NCI-H748 (cell line): ENCODE measurements around the gene SDC4.
"Not testable (repeated sequence)": the region's sequence is repeated elsewhere in the genome, so short reads cannot be mapped to it uniquely, and the experiment has no call there.

ENCODE experiments used
- DNase-seq: peaks from one replicate; lab custom pipeline; 2025; ENCODE audit not compliant: unreplicated experiment; lab: John Stamatoyannopoulos, UW

Gene SDC4

DNA sequence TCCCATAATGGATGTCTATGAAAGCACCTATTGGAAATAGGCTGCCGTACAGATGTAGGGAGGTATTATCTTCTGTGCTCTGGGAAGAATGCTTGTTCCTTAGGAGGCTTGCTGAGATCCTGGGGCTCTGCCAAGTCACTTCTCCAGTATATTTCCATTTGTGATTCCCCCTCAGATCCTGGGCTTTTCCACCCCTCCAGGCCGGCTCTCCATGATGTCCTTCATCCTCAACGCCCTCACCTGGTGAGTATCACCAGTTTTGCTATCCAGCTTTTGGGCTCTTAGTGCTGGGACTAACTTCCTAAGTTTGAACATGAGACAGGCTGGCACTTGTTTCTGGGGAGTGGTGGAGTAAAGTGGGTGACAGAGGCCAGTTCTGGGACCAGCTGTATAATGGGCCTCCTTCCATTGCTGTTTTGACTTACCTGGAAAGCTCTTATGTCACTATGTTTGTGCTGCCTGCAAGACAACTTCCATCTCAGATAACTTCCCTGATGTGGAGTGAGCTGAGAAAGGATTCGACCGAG, 17.3 kb upstream of the SDC4 start:
- peak; percentile 6 for DNase-seq

DNA sequence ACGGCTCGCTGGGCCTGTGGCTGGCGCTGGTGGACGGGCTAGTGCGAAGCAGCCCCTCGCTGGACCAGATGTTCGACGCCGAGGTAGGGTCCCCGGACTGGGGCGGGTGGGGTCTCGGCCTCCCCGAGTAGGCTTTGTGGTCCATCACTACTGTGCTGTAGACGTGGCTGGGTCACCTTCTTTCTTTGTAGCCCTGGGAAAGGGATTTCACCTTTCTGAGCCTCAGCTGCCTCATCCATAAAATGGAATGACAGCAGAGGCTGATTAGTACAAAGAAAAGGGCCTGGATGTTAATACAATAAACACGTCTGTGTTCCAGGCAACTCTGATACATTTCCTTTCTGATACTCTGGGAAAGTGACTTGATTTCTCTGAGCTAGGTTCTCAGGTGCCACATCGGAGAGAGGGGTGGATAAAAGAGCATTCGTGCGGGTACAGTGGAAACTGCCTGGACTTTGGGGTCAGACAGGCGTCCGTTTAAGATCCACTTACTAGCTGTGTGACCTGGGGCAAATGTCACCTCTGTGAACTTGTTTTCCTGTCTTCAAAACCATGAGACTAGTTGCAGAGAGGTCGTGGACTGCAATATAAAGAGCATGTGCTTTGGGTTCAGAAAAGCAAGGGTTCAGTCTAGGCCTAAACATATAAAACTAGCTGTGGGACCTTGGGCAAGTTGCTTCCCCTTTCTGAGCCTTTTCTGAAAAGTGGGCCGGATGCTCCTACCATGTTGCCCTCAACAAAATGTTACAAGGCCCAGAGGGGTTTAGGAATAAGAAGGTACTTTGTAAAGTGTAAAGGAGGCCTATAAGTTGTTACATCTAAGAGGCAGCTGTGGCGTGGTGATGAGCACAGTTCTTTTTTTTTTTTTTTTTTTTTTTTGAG, 15.6 kb upstream of the SDC4 start:
- no peak for DNase-seq

DNA sequence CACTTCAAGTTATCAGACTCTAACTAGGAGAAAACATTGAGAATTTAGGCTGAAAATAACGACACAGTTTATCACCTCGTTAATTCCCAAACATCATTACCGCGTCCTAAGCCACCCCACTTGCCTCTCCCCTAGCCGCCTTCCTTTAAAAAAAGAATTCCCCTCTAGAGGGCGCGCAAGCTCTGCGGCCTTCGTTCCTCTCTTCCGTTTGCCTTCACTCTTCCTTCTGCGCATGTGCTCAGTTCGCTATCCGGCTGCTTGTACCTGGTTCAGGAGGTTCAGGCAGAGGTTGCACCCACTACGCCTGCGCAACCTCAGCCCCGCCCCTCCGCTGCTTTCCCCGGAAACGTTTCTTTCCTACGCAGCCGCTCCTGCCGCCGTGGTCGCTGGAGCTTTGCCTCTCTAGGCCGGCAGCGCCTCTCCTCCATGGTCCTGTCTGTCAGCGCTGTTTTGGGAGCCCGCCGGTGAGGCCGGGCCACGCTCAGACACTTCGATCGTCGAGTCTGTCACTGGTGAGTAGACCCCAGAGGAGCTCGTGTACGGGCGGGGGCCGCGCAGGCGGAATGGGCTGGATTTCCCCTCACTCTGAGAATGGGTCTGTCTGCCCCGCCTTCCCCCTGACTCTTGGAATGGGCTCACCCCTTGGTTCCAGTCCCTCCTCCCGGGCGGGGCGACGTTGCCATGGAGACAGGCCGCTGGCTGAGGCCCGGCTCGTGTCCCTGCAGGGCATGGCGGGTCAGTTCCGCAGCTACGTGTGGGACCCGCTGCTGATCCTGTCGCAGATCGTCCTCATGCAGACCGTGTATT, 14.8 kb upstream of the SDC4 start, which contains the start of gene SYS1:
SYS1 (plus strand) TSS at position 353 of the 807 bp plus-strand sequence; CDS start at position 729, 376 bp downstream.
- DNase-seq = peak; percentile 94

DNA sequence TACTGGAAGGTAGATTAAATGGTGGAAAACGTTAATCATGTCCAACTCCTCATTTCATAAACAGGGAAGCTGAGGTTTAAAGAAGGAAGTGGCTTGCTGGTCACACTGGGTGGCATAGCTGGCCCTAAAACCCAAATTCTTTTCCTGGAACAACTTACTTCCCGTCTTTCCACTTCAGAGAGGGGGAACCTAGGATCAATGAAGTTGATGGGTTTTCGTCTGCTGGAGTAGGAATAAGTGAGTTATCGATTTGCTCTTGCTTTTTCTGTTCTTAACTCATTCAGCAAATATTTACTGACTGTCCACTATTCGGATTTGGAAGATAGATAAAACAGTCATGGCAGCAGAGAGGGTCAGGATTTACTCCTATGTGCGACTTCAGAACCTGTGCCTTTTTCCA, 13.6 kb upstream of the SDC4 start:
- no peak for DNase-seq

DNA sequence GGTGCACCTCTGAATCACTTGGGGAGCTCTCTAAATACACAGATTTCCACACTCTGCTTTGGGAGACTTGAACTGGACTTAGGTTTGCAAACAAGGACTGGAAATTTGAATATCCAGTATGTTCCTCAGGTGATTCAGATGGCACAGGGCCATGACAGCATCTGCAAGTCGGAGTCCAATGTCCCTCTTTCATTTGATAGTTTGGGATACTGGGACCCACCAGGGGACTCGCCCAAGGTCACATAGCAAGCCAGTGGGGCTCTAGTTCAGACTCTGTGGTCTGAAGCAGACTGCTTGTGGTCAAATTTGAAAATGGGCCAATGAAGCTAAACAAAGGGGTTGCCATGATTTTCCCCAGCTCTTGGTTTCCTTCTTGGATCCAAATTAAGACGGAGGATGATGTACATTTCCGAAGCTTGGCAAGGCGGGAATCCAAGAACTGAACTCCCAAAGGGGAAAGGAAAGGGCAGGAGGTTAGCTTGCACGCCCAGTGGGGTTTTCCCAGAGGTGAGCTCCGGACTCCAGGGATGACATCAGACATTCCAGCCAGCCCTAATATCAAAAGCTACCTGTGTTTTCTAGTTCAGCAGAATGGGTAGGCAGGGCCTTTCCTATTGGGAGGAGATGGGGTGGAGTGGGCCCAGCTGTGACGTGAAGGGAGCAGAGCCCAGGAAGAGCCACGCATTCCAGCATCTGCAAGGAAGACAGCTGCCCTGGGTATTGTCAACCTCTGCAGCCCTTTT, 11.4 kb upstream of the SDC4 start:
- DNase-seq = no peak

DNA sequence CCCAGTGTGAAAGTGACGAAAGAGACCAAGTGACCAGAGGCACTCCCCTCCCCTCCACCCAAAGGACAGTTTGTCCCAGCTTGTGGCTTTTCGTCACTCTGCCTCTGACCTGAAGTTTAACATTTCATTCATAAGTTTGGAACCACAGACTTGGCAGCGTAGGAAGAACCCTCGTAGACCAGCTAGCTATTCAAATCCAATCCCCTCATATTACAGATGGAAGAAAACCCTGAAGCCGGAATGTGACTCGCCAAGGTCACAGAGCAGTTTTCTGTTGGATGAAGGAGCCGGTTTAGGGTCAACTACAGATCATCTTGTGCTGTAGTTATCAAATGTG, 10.8 kb upstream of the SDC4 start:
- DNase-seq = no peak

DNA sequence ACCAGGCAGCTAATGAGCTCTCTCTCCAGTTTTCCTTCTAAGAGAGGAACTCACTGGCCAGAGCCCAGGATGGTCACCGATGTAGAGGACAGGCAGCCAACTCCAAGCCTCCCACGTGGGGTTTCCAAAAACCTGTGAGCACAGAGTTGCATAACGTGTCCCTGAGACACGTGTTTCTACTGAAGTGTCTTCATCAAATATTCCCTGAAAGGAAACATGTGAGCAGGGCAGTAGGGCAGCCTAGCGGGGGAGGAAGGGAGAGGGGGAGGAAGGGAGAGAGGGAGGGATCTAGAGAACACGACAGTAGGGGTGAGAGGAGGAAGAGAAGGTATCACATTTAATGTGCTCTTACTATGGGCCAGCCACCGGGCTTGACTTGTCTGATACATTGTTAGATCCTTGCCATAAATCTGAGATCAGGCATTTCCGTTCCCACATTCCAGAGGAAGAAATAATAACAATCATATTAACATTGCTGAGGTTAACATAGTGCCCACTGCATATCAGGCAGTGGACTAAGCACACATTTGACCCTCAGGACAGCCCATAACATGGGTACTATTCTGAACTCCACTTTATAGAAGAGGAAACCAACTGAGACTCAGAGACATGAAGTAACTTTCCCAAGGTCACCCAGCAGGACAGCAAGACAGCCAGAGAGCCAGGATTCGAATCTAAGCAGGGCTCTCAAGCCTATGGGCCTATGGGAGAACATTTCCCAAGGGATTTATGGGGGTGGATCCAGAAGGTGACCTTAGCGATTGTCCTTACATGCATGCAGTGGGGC, 10.3 kb upstream of the SDC4 start:
- DNase-seq = no peak

DNA sequence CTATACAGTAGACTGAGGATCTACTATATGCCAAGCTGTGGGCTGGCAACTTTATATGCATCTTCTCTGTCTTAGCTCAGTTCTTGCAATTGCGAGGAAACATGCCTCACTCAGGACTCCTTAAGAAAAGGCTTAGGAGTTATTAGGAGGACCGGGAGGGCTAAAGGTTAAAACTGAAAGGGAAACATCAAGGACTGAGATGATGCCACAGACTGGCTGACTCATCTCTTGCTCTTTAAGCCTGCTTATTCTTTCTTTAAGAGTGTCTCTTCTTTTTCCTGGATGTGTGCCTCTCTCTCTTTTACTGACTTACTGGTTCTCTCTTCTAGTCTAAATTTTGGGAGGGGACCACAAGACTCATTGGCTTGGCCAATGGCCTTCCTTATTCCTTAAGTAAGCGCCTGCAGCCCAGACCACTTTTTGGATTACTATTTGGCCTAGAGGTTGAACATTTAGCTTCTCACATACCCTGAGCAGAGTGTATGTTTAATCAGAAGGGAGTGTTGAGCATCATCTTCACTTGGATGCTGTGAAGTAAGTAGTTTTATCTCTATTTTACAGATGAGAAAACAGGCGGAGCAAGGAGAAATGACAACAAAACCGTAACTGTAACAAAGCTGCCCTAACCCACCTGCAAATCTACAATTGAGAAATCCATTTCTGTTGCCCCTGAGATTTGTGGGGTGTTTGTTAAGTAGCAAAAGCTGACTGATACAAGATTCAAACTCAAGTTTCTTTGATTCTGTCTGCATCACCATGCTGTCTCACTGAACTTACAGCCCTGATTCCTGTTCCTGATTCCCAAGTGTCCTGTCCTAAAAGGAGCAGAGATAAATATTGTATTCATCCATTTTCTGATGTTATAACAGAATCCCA, 7.2 kb upstream of the SDC4 start:
- DNase-seq = no peak

DNA sequence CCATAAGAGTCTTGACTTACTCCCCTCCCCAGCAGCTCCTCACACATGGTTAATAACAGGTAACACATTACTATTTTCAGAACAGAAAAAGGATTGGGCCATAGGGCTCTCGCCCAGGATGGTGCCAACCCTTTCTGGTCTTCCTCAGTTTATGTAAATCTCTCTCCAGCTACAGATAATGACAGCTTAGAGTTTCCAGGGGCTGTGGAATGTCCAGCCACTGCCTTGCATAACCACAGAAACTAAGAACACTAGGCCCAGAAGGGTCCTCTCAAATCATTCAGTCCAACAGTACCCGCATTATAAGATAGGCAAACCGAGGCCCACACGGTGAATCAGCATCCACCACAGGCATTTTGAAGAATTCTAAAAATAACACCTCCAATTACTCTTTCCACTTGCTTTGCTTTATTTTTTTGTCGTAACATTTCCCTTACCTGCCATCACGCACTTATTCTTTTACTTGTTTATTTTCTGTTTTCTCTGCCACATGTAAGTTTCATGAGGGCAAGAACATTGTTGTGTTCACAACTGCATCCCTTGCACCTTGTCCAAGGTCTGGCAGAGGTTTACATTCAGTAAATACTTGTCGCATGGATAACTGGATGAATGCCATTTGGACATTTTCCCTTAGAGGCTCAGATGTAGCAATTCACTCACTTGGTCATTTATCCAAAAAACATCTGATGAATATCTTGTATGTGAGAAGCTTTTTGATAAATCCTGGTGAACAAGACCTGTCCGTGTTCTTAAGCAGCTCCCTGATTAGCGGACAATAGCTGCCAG, 6.4 kb upstream of the SDC4 start:
- DNase-seq = no peak

DNA sequence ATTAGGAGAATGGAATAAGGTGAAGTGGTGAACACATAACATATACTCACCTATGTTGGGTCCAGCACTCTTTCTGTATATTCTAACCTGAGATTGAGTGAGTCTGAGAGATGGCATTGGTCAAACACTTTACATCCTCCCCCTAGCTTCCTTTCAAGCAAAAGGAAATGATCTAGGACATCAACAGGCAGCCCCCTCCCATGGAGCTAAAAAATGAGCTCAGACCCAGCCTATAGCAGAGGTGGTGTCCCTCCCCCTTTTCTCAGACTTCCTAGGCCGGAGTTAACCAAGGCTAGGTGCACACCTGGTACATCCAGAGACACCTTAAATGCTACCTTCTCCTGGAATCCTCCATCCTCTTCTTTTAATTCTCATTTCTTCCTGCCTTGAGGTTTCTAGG, 5.5 kb upstream of the SDC4 start:
- no peak for DNase-seq

DNA sequence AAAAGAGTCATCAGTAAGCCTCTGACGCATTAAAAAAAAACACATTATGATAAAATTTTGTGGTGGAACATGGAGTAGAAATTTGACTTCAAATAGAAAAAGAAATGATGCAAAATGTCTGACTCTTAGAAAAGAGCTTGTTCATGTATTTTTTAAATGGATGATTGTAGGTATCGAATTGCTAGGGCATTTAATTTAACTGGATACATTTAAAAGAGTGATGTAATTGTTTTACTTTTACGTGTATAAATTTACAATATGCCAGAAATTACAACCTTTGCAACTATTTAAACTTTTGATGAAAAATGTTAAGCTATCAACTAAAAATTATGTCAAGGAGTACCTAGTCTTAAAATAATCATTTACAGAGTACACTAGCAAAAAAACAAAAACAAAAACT, 4.5 kb upstream of the SDC4 start:
- DNase-seq = no peak

DNA sequence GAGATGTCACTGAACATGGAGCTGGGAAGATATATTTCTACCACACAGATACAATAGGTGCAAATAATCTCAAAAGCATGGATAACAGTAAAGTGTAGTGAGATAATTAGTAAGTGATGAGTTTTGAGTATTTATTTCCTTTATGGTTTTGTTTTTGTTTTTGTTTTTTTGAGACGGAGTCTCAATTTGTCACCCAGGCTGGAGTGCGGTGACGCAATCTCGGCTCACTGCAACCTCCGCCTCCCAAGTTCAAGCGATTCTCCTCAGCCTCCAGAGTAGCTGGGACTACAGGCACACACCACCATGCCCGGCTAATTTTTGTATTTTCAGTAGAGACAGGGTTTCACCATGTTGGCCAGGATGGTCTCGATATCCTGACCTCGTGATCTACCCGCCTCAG, 2.6 kb upstream of the SDC4 start:
- not testable (repeated sequence) for DNase-seq

DNA sequence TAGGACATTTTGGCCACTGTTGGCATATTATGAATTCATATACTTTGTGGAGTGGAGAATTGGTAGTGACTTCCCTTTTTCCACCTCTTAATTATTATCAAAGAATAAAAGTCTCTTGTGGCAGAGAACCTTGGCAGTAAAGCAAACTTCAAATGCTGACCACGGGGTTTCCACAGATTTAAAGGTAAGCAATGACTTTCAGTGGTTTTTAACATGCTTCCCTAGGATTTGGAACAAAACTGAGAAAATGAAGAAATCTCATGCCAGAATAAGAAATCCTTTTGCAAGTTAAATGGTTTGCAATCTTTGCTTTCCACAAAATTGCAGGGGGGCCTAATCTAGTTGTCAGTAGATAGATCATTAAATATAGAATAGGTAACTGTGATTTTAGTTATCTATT, 2.0 kb upstream of the SDC4 start:
- no peak for DNase-seq

DNA sequence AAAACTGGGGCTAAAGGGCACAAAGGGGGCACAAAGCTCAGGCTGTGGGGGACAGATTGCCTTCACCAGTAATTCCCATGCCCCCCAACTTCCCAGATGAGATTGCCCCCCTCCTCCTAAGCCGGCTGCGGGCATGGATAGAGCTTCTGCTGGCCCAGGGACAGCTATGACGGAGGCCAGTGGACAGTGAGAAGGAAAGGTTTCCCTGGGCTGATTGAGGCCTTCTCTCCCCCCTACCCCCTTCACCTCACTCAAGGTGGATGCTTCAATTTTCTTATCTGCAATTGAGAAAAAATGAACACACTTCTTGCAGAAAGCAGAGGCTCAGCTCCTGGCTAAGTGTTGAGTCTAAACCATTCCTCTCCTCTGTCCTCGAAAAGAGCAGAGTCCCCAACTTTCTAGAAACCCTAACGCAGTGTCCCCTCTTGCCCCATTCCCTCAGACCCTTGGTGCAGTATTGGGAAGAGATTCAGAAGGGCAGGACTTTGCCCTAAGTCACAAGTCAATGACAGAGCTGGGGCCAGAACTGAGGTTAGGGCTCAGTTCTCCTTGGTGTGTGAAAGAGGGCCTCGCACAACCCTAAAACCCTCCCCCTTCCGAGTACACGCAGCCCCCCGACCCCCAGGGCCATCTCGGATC, 808 bp downstream of the SDC4 start:
- DNase-seq = no peak

DNA sequence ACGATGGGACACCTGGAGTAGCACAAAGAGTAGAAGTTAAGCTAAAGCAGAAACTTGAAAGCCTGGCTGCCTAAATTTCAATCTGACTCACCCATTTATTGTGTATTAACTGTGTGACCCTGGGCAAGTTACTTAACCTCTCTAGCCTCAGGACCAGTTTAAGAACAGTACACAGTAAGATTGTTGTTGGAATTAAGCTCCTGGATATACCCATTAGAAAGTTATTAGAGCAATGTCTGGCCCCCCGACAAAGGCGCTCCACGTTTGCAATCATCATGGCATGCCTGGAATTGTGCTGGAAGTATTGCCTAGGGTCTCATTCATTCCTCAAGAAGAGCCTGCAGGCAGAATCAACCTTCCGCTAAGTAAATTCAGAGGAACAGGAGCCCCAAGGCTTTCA, 1.4 kb downstream of the SDC4 start:
- no peak for DNase-seq

DNA sequence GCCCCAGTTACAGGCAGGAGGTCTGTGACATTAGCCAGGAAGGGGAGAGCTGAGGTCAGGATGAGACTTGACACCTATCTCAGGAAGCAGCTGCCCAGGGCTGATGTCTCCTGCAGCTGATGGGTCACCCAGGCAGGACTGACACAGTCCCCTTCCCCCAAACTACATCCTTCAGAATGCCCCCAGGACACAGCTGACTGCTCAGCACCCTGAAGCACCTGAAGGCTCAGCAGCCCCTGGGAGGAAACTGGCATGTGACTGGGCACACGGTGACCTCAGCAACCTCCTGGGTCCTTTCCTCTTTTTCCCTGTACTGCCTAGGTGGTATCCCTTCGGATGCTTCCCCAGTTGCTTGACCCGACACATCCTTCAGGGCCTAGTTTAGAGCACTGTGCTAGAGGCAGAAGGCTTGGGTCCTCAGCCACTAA, 1.9 kb downstream of the SDC4 start:
- no peak for DNase-seq

DNA sequence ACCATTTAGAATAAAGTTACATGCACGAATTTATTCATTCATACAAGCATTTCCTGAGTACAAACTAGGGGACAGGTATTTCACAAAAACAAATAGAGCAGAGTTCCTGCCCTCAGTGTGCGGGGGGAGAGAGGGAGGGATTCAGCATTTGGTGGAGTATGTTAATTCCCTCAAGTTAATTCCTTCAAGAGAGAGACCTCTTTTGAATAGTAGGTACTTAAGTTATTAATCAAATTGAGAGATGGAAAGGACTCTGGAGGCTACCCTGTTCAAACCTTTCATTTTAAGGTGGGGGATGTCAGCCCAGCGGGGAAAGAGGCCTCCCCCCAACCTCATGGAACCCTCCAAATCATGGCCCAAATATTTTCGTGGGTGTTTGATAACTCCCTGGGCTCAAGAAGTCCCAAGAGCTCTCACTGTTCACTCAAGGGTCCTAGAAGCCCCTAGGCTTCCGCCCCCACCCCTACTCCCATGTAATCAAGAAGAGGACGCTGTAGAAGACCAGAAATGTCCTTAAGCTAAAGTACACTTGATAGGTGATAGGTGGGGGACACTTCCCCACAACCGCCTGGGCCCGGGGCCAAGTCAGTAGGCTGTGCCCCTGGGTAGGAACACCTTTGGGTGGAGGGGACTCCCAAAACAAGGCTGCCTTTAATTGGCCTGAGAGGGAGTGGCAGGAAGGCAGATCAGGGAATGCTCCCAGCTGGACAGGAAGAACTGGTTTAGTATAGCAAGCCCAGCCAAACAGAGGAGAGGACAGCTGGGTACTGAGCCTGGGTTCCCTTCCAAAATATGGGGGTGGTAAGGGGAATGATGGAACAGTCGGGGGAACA, 2.9 kb downstream of the SDC4 start:
- peak; percentile 74 for DNase-seq
